ENCODE data around the gene BIRC2.
"Not testable (repeated sequence)": the region's sequence is repeated elsewhere in the genome, so short reads cannot be mapped to it uniquely, and the experiment has no call there.

BIRC2 gene

DNA sequence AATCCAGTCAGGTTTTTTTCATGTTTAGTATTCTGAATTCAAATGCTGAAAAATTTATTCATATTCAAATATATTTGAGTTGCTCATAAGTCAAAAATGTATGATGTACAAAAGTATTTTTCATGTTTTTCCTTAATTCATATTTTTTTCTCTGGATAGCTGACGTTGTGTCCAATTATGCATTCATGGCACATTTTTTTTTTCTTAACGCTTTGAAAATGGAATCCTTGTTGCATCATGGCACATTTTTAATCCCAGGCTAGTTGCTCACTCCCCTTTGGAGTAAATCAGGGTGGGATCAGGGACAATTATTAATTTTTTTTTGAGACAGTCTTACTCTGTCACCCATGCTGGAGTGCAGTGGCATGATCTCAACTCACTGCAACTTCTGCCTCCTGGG is 15.7 kb upstream of the BIRC2 start:
- Histone ChIP-seq H3K27me3 (ENCODE audit: low read depth, low read length) (no peaks in the 10 kb centered on the region), H3K4me1 (ENCODE audit: low read length) (no peaks in the 10 kb centered on the region), H3K4me3 (ENCODE audit: low read length) (no peak overlapping the region), H3K27ac (ENCODE audit: low read length) (no peak overlapping the region), H3K36me3 (replicated peaks; ENCODE audit: low read depth, low read length) (peaks cover 59% of the 10 kb centered on the region), H4K20me1 (ENCODE audit: insufficient read depth, low read length) (peaks cover 3% of the 10 kb centered on the region; the same call in 1 of the 2 replicates), H3K9me3 (ENCODE audit: insufficient read depth, low read length) (no peaks in the 10 kb centered on the region), H3K4me2 (ENCODE audit: low read length) (no peak overlapping the region), H2AFZ (ENCODE audit: low read depth, low read length) (no peak overlapping the region), H3K9ac (ENCODE audit: low read length) (no peak overlapping the region), H3K79me2 (ENCODE audit: low read length) (no peaks in the 10 kb centered on the region; the same call in 1 of the 2 replicates)
- TF ChIP-seq EZH2phosphoT487 (IDR thresholded peaks at IDR 0.05; ENCODE audit: low read depth) = no peak
- TF ChIP-seq, protein P1, sequence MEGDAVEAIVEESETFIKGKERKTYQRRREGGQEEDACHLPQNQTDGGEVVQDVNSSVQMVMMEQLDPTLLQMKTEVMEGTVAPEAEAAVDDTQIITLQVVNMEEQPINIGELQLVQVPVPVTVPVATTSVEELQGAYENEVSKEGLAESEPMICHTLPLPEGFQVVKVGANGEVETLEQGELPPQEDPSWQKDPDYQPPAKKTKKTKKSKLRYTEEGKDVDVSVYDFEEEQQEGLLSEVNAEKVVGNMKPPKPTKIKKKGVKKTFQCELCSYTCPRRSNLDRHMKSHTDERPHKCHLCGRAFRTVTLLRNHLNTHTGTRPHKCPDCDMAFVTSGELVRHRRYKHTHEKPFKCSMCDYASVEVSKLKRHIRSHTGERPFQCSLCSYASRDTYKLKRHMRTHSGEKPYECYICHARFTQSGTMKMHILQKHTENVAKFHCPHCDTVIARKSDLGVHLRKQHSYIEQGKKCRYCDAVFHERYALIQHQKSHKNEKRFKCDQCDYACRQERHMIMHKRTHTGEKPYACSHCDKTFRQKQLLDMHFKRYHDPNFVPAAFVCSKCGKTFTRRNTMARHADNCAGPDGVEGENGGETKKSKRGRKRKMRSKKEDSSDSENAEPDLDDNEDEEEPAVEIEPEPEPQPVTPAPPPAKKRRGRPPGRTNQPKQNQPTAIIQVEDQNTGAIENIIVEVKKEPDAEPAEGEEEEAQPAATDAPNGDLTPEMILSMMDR (IDR thresholded peaks at IDR 0.05; ENCODE audit: low read depth, low read length) = no peak

DNA sequence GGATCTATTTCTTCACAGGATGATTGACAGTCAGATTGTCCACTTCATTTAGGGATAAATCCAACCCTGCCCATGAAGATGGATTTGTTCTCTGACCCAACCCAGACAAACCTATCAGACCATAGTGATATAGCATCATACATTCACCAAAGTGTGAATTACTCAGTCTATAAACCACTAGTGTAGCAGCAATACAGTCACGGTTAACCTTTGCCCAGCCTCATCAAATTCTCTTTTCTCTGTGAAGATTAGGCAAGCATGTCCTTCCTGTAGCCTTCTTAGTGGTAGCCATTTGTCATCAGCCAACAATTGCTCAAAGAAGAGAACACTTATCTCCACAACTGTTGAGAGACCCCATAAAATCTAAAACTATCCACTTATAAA is 14.4 kb upstream of the BIRC2 start:
- Histone ChIP-seq H3K4me3 (ENCODE audit: low read length) (no peak overlapping the region), H2AFZ (ENCODE audit: low read depth, low read length) (no peak overlapping the region), H3K4me1 (ENCODE audit: low read length) (no peaks in the 10 kb centered on the region), H3K9ac (ENCODE audit: low read length) (no peak overlapping the region), H3K27ac (ENCODE audit: low read length) (no peak overlapping the region), H4K20me1 (ENCODE audit: insufficient read depth, low read length) (no peaks in the 10 kb centered on the region; the same call in 1 of the 2 replicates), H3K4me2 (ENCODE audit: low read length) (no peak overlapping the region), H3K9me3 (ENCODE audit: insufficient read depth, low read length) (no peaks in the 10 kb centered on the region), H3K36me3 (replicated peaks; ENCODE audit: low read depth, low read length) (peaks cover 59% of the 10 kb centered on the region), H3K27me3 (ENCODE audit: low read depth, low read length) (no peaks in the 10 kb centered on the region), H3K79me2 (ENCODE audit: low read length) (no peaks in the 10 kb centered on the region; the same call in 1 of the 2 replicates)
- TF ChIP-seq, protein P1 (IDR thresholded peaks at IDR 0.05; ENCODE audit: low read depth, low read length) = no peak
- no peak for TF ChIP-seq EZH2phosphoT487 (IDR thresholded peaks at IDR 0.05; ENCODE audit: low read depth)

DNA sequence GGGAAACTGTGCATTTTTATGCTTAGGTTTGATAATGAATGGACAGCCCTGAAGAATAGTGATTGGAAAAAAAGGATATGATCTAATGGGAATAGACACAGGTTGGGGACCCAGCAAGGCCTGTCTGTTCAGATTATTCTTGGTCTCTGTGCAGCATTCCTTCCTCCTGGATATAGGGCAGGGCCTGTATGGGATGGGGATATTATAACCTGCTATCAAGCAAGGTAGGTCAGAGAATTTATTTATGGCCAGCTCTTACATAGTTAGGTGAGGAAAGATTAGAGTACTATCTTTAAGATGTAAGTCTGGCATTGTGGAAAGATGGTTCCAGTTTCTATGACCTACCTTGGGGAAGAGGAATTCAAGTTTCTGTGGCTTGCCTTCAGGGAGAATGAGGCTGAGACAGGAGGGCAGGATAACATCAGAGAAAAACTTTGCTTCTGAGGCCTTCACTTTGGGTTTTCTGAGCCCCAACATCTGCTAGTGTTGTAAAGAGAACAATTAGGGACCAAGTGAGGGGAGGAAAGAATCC is 8.5 kb upstream of the BIRC2 start:
- Histone ChIP-seq H3K4me2 (ENCODE audit: low read length) (no peak overlapping the region), H3K36me3 (replicated peaks; ENCODE audit: low read depth, low read length) (peaks cover 24% of the 10 kb centered on the region), H4K20me1 (ENCODE audit: insufficient read depth, low read length) (no peaks in the 10 kb centered on the region), H2AFZ (ENCODE audit: low read depth, low read length) (no peak overlapping the region), H3K9ac (ENCODE audit: low read length) (no peak overlapping the region), H3K4me1 (ENCODE audit: low read length) (no peaks in the 10 kb centered on the region), H3K27ac (ENCODE audit: low read length) (no peak overlapping the region), H3K9me3 (ENCODE audit: insufficient read depth, low read length) (no peaks in the 10 kb centered on the region), H3K27me3 (ENCODE audit: low read depth, low read length) (no peaks in the 10 kb centered on the region), H3K4me3 (ENCODE audit: low read length) (no peak overlapping the region), H3K79me2 (ENCODE audit: low read length) (no peaks in the 10 kb centered on the region)
- no peak for TF ChIP-seq EZH2phosphoT487 (IDR thresholded peaks at IDR 0.05; ENCODE audit: low read depth)
- TF ChIP-seq, protein P1 (IDR thresholded peaks at IDR 0.05; ENCODE audit: low read depth, low read length) = no peak

DNA sequence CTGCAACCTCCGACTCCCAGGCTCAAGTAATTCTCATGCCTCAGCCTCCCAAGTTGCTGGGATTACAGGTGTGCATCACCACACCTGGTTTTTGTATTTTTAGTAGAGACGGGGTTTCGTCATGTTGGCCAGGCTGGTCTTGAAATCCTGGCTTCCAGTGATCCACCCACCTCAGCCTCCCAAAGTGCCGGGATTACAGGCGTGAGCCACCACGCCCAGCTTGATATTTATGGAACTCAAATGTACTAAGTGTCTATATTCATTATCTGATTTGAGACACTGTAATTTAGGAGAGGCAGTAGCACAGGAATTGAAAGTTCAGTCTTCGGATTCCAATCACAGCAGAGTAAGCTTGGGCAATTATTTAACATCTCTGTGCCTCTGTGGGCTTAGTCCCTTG is 5.7 kb upstream of the BIRC2 start:
- H3K4me1 ChIP-seq (ENCODE audit: low read length) = peaks cover 13% of the 10 kb centered on the region
- not testable (repeated sequence) for H3K4me3 ChIP-seq (ENCODE audit: low read length); H3K27ac ChIP-seq (ENCODE audit: low read length); H3K9ac ChIP-seq (ENCODE audit: low read length); H3K9me3 ChIP-seq (ENCODE audit: insufficient read depth, low read length); H4K20me1 ChIP-seq (ENCODE audit: insufficient read depth, low read length); H3K79me2 ChIP-seq (ENCODE audit: low read length); H3K27me3 ChIP-seq (ENCODE audit: low read depth, low read length); H3K4me2 ChIP-seq (ENCODE audit: low read length); H2AFZ ChIP-seq (ENCODE audit: low read depth, low read length)
- peaks cover 13% of the 10 kb centered on the region for H3K36me3 ChIP-seq (replicated peaks; ENCODE audit: low read depth, low read length)

All from OCI-LY3 (cell line).